KOPT-K1 (cell line): ENCODE data around the gene ZNF385B.

Experiments
- H3K27ac ChIP-seq: fragments of 200-600 bp; sonication (generic); 2 replicates; pipeline ENCODE4 v1.5.1; 2016; ENCODE audit warnings: antibody characterized with exemption, mild to moderate bottlenecking, low read depth, low read length; ENCODE audit not compliant: poor library complexity, severe bottlenecking
- H3K36me3 ChIP-seq: fragments of 200-600 bp; sonication (generic); 2 replicates; pipeline ENCODE4 v1.5.1; 2017; ENCODE audit warnings: antibody characterized with exemption, mild to moderate bottlenecking, low read length, moderate library complexity; ENCODE audit not compliant: insufficient read depth
- H3K9me3 ChIP-seq: fragments of 200-600 bp; sonication (generic); 2 replicates; pipeline ENCODE4 v1.5.1; 2017; ENCODE audit warnings: antibody characterized with exemption, low read length, mild to moderate bottlenecking; ENCODE audit not compliant: insufficient read depth, poor library complexity, severe bottlenecking

Gene ZNF385B

DNA sequence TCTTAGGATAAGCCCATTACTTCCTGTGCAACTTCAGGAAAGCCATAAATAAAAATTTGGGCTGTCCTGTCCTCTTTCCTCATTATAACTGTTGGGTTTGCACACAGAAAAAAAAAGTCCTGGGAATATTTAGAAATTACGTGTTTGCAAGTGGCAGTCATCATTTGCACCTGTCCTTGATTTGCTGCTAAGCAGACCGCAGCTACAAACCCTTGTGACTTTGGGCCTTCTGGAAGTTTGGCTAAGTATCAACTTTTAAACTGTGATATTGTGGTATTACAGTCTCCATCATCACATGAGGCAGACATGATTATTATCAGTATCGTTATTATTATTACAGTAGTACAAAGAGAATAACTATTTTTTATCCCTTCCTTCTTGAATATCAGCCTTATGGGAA is 336.1 kb downstream of the ZNF385B start:
- Histone ChIP-seq H3K9me3 (no peaks in the 10 kb centered on the region), H3K36me3 (no peaks in the 10 kb centered on the region), H3K27ac (no peak overlapping the region)

- H3K27ac ChIP-seq = no peak overlapping the region
- H3K9me3 ChIP-seq = no peaks in the 10 kb centered on the region
- H3K36me3 ChIP-seq = no peaks in the 10 kb centered on the region
These were observed 336.5 kb downstream of the ZNF385B start for GRCh38 chr2:179524809-179525339.

DNA sequence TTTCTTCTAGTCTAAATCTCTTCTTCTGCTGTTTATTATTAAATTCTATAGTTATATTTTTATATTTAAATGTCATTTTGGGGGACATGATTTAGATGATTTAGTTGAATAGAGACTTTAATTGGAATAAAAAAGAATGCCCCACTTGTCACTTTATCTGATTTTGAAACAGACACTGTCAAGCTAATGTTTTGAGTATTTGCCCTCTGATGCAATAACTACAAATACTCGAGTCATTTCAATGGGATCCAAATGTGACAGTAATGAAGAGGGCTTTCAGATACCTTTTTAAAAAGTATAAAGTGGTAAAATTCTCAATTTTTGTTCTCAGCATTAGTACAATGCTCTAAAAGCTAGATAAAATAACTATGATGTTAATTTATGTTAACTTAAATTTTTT is 339.5 kb downstream of the ZNF385B start:
- Histone ChIP-seq H3K27ac (no peak overlapping the region), H3K36me3 (no peaks in the 10 kb centered on the region), H3K9me3 (no peaks in the 10 kb centered on the region)

DNA sequence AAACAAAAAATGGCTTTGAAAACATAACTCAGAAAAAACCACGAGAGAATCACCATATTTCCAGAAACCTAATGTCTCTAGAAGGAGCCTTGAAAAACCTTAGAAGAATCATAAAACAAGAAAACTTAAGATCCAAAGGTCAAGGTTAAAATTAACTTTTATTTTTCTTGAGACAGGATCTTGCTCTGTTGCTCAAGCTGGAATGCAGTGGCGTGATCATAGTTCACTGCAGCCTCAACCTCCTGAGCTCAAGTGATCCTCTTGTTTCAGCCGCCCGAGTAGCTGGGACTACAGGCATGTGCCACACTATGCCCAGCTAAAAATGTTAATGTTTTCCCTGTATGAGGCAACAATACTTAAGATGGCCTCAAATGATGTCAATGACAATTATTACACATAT is 342.6 kb downstream of the ZNF385B start:
- H3K27ac ChIP-seq = no peak overlapping the region
- H3K36me3 ChIP-seq = no peaks in the 10 kb centered on the region
- H3K9me3 ChIP-seq = no peaks in the 10 kb centered on the region

GRCh38 chr2:179513181-179513580 is 348.2 kb downstream of the ZNF385B start:
- no peaks in the 10 kb centered on the region for H3K36me3 ChIP-seq
- no peak overlapping the region for H3K27ac ChIP-seq
- H3K9me3 ChIP-seq = no peaks in the 10 kb centered on the region

DNA sequence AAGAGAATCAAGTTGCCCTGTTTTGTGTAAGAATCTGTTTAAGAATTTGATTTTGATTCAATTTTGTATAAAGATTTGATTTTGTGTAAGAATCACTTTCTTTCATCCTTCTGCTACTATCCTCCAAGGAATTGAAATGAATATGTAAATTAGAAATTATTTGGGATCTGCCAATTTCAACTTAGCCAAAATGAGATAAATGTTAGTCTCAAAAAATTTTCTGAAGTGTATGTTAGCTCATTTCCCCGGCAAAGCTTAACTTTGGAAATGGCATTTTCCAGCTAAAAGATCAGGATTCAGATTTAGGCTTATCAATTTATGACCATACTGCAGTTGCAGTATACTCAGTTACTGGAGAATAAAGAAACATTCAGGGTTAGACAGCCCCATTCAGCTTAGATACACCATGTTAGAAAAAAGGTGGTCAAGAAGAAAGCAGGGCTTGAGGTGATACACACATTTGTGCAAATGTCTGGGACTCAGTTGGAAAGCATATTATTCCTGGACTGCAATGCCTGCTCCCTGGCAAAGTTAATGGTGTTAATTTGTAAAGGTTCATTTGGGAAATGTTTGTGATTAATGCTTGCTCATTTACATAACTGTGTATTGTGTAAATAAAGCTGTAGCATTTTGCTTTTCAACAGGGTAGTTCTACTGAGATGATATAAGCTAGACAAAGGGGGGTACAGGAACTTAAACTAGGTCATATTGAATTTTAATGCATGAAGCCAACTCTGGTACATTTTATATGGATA is 349.0 kb downstream of the ZNF385B start:
- Histone ChIP-seq H3K27ac (no peak overlapping the region), H3K36me3 (no peaks in the 10 kb centered on the region), H3K9me3 (no peaks in the 10 kb centered on the region)

GRCh38 chr2:179511105-179511789 is 350.2 kb downstream of the ZNF385B start:
- Histone ChIP-seq H3K36me3 (no peaks in the 10 kb centered on the region), H3K27ac (no peak overlapping the region), H3K9me3 (no peaks in the 10 kb centered on the region)

GRCh38 chr2:179495315-179495714 is 366.1 kb downstream of the ZNF385B start:
- no peaks in the 10 kb centered on the region for H3K9me3 ChIP-seq
- no peak overlapping the region for H3K27ac ChIP-seq
- no peaks in the 10 kb centered on the region for H3K36me3 ChIP-seq

DNA sequence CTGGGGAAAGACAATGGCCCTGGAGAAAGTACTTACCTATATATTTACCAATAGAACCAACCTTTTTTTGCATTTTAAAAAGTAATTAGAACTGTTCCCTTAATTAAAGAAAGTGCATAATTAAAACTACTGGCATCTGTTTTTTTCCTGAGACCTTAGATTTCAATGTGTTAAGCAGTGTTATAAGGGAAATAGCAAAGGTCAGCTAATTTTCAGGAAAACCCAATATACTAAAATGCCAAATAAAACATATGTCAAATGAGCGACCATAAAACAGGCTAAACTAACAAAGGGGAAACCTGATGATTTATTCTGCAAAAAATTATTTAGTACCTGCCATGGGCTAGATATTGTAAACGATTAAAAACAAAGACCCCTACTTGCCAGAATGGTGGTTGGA is 372.8 kb downstream of the ZNF385B start:
- no peaks in the 10 kb centered on the region for H3K36me3 ChIP-seq
- no peak overlapping the region for H3K27ac ChIP-seq
- no peaks in the 10 kb centered on the region for H3K9me3 ChIP-seq

DNA sequence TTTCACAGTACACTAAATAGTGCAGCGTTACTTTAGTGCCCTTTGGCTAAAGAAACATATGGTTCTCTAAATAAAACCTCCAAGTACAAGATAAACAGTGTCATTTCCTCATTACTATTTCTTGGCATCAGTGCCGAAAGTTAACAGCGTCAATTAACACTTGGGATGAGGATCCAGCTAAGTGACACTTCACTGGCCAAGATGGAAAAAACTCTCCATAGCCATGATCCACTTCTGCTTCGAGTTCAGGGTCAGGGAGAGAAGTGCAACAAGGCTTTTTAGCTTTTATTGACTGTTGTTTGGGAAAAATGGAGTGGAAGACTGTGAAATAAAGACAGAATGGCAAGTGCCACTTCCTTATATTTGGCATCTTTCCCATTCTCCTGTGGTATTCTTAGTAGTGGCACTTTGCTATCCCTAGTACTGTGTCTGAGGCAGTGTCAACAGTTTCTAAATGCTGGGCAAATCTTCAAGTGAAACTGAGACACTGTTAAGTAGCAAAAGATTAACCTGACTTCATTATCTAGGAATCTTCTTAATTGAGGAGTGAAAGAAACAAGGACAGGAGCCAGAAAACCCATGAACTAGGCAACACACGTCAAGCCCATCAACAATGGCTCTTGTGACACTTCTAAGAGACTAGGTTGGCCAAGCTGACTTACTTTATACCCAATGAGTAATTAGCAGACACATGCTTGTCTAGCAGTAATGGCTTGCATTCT is 374.2 kb downstream of the ZNF385B start:
- Histone ChIP-seq H3K27ac (no peak overlapping the region), H3K9me3 (no peaks in the 10 kb centered on the region), H3K36me3 (no peaks in the 10 kb centered on the region)

GRCh38 chr2:179483131-179483530 is 378.3 kb downstream of the ZNF385B start:
- H3K27ac ChIP-seq = no peak overlapping the region
- no peaks in the 10 kb centered on the region for H3K9me3 ChIP-seq
- no peaks in the 10 kb centered on the region for H3K36me3 ChIP-seq

DNA sequence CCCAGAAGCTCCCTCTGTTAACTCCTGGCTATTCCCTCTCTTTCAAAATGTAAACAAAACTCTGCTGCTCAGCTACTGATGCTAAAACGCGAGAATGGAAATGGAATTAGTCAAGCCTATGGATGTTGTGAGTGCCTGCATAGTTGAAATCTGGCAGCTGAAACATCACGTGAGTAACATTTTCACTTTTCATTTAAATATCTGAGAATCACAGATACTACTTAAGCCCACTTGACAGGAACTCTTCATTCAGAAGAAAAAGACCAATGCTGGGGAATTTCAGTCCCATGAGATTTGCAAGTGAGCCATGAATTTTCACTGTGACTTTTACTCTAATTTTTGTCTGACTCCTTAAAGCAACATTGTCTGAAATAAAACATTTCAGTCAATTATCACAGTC is 381.5 kb downstream of the ZNF385B start:
- no peaks in the 10 kb centered on the region for H3K9me3 ChIP-seq
- no peaks in the 10 kb centered on the region for H3K36me3 ChIP-seq
- H3K27ac ChIP-seq = no peak overlapping the region

- H3K36me3 ChIP-seq = no peaks in the 10 kb centered on the region
- no peak overlapping the region for H3K27ac ChIP-seq
- H3K9me3 ChIP-seq = no peaks in the 10 kb centered on the region
These were observed 382.6 kb downstream of the ZNF385B start for GRCh38 chr2:179478771-179479170.

- H3K9me3 ChIP-seq = no peaks in the 10 kb centered on the region
- H3K36me3 ChIP-seq = no peaks in the 10 kb centered on the region
- H3K27ac ChIP-seq = no peak overlapping the region
These were observed 390.4 kb downstream of the ZNF385B start for GRCh38 chr2:179470992-179471391.

- Histone ChIP-seq H3K9me3 (no peaks in the 10 kb centered on the region), H3K27ac (no peak overlapping the region), H3K36me3 (no peaks in the 10 kb centered on the region)
These were observed 391.3 kb downstream of the ZNF385B start for GRCh38 chr2:179470089-179470488.
